Measurements from ENCODE around the gene PSMB2. TPM values are rescaled to one million over a fixed set of nuclear protein-coding genes. Genes with fewer than 3 reads are reported as not detected.
A peak's percentile ranks its signal among the peaks of the same experiment; 100 is the strongest.
"Not testable (repeated sequence)": the region's sequence is repeated elsewhere in the genome, so short reads cannot be mapped to it uniquely, and the experiment has no call there.

Gene PSMB2
- 54.1 TPM for total RNA-seq

GRCh38 chr1:35641233-35641866, at the start of gene PSMB2:
Gene PSMB2, minus strand, starts transcription at chr1:35641526. Its CDS starts 94 bp downstream, at chr1:35641432.
- peak; percentile 97 for DNase-seq (ENCODE audit: low spot score)

GRCh38 chr1:35691080-35691479, 49.8 kb upstream of the PSMB2 start:
- DNase-seq (ENCODE audit: low spot score): no peak

- not testable (repeated sequence) for DNase-seq (ENCODE audit: low spot score)
Observed at GRCh38 chr1:35690103-35690502, 48.8 kb upstream of the PSMB2 start.

DNA sequence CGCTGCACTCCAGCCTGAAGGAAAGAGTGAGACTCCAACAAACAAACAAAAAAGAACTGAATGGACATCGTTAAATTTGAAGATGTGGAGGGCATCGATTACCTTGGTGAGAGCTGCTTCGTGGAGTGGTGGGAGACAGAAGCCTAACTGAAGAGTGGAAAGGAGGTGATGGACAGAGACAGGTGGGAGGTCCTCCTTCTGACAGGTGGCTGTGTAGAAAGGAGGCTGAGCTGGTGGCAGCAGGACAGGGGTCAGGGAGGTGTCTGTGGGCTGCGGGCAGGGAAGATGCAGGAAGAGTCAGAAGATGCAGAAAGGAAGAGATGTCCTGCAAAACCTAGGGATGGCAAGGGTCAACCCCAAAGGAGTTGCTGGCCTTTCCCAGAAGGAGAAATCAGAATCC, 46.8 kb upstream of the PSMB2 start:
- DNase-seq (ENCODE audit: low spot score): no peak

- DNase-seq (ENCODE audit: low spot score): no peak
Observed at GRCh38 chr1:35683012-35683411, 41.7 kb upstream of the PSMB2 start.

GRCh38 chr1:35680271-35680670, 38.9 kb upstream of the PSMB2 start:
- no peak for DNase-seq (ENCODE audit: low spot score)

DNA sequence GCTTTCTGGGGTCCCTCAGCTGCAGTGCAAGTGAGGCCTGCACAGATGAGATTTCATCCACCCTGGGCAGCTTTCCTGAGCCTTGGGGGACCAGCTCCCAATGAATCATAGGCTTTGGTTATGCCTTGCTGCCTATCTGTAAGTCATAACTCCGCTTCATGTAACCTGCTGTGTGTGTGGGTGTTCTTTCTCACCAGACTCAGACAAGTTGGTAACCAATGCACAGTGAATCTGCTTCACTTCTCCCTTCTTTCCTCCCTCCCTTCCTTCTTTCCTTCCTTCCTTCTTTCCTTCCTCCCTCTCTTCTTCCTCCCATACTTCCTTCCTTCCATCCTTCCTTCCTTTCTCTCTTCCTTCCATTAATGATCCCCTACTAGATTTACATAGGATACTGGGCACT, 34.4 kb upstream of the PSMB2 start:
- no peak for DNase-seq (ENCODE audit: low spot score)

- no peak for DNase-seq (ENCODE audit: low spot score)
Observed at GRCh38 chr1:35674111-35674510, 32.8 kb upstream of the PSMB2 start.

GRCh38 chr1:35672116-35672515, 30.8 kb upstream of the PSMB2 start:
- no peak for DNase-seq (ENCODE audit: low spot score)

DNA sequence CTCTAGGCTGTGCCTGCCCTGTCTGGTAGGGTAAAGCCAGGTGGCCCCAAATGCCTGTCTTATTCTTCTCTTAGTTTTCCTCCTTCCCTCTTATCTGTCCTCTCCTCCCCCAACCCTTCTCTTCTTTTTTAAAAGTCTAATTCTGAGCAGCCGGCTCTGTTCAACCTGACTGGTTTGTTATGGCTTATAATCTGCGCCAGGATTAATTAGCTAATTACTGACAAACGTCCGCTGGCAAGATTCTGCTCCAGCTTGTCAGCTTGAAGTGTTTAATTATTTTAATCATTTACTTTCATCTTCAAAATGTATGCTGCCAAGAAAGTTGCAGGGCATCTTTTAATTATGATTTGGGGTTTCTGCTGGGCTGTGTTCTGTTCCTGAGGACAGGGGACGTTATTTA, 27.2 kb upstream of the PSMB2 start:
- DNase-seq (ENCODE audit: low spot score): no peak

- DNase-seq (ENCODE audit: low spot score): no peak
Observed at GRCh38 chr1:35666916-35667315, 25.6 kb upstream of the PSMB2 start.

DNA sequence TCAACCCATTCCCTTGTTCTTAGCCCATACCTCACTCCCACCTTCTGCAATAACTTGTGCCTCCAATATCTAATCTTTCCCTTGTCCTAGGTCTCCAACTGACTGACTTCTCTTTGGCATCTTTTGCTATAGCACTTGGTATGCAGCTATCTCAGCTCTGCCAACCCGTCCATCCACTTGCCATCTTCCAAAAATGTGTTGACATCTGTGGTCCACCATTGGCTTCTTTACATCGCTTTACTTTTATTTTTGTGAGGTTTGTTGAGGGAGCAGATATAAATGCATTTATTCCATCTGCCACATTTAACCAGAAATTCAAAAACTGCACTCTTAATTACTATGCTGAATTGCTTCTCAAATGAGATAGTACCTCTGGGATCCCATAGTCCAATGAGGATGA, 24.9 kb upstream of the PSMB2 start:
- DNase-seq (ENCODE audit: low spot score): no peak

DNA sequence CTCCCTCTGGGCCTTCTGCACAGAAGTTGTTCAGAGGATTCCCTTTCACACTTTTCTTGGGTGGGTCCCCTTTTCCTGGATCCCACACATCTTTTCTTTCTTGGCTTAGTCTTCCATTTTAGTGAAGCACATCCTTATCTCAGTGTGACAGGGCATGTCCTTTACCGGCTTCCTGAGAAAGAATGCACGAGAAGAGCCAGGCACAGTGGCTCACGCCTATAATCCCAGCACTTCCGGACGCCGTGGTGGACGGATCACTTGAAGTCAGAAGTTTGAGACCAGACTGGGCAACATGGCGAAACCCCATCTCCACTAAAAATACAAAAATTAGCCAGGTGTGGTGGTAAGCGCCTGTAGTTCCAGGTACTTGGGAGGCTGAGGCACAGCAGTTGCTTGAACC, 22.1 kb upstream of the PSMB2 start:
- DNase-seq (ENCODE audit: low spot score): no peak

DNA sequence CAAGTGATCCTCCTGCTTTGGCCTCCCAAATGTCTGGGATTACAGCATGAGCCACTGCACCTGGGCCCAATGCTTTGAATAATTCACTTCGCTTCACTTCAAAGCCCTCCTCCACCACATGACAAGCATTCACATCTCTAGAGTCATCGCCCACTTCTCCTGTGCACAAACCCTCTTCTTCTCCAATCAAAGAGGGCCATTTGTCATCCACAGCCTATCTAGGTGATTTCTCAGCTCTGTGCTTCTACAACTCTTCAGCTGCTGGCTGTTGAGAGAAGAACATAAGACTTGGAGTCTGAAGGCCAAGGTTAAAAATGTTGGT, 20.1 kb upstream of the PSMB2 start:
- no peak for DNase-seq (ENCODE audit: low spot score)

DNA sequence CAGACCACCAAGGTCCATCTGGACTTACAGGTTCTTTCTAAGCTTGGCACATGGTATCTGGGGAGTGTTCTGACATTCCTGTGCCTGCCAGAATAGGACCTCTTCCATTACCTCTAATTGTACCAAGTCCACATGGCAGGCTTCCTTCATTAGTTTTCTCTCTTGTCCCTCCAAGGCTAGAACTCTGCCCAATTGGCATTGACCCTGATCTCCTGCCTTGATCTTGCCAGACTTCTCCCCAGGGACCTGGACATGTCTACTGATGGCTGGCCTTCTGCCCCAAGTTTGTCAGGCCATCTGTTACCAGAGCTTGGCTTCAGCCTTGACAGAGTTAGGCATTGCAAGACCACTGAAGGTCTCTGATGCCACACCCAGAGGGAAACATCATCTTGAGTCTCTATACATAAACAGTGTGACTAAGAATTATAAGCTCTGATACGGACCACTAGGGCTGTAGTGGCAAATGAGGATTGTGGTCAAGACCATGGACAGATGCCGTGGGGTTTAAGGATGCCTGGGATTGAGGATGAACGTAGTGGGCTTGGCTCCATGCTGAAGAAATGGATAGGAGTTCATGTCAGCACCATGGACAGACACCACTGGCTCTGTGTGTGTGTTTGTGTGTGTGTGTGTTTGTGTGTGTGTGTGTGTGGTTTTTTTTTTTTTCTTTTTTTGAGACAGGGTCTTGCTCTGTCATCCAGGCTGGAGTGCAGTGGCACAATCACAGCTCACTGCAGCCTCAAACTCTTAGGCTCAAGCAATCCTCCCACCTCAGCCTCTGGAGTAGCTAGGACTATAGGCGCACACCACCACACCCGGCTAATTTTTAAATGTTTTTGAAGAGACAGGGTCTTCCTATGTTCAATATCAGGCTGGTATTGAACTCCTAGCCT, 19.5 kb upstream of the PSMB2 start:
- no peak for DNase-seq (ENCODE audit: low spot score)

DNA sequence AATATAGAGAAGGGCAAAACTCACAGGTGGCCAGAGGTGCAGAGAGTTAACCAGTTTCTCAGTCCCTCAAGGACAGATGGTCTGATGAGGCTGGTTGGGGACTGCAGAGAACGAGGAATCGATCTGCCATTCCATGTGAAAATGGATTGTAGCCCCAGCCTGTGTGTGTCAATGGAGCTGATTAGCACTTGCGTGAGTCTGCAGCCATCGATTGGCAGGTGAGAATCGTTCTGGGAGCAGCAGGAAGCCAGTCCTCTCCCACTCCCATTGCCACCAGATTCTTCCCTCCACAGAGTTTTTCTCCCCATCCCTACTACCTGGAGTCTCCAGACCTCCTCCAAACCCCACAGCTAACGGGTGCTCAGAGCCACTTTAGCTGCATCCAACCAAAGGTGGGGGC, 18.3 kb upstream of the PSMB2 start:
- DNase-seq (ENCODE audit: low spot score): no peak

DNA sequence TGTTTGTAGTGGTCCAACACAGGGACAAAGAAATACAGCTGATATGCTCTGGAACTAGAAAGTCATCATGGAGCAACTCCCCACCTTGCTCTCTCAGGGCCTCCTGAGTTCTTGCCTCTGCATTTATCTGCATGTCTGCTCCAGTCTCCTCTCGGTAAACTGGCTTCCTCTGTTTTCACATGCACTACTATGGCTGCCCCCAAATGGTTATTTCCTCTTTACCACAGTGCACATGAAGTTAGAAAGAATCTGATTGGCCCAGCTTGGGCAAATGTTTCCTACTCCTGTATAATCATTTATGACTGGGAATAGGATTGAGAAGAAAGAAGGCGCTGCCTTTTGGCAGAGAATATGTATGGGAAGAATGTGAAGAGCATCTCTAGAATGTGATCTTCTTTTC, 16.5 kb upstream of the PSMB2 start:
- no peak for DNase-seq (ENCODE audit: low spot score)

- no peak for DNase-seq (ENCODE audit: low spot score)
Observed at GRCh38 chr1:35656863-35657232, 15.5 kb upstream of the PSMB2 start.

GRCh38 chr1:35656148-35656862, 15.0 kb upstream of the PSMB2 start:
- DNase-seq (ENCODE audit: low spot score): no peak

DNA sequence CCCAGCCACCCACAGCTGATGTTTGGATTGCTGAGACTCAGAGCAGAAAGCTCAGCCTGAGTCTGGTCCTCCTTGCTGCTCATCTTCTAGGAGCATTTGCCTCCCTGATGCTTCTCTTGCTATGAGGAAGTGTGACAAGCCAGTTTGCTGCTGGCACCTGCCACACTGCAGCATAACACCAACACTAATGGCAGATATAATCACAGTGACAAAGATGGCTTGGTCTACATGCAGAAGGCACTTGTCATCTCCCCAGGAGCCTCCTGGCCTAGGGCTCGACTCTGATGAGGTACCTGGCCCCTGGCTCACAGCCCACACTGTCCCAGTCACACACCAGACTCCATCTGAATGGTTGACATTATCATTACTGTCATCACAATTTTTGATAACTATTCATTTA, 13.9 kb upstream of the PSMB2 start:
- no peak for DNase-seq (ENCODE audit: low spot score)

DNA sequence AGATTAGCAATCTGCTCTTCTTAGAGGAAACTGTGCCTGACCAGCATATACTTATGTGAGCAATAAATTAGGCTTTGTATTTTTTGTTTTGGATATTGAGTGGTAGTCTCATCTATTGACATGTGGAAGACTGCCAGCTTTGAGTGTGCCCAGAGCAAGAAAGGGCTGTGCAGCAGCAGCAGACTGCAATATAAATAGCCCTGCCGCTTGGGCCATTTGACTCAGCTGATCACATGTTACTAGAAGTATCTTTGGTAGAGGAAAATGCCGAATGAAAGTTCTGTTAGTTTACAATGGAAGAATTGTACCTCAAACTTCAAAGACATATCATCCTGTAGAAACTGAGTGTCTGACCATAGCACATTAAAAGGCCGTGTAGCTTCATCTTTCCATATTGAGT, 9.1 kb upstream of the PSMB2 start:
- no peak for DNase-seq (ENCODE audit: low spot score)

DNA sequence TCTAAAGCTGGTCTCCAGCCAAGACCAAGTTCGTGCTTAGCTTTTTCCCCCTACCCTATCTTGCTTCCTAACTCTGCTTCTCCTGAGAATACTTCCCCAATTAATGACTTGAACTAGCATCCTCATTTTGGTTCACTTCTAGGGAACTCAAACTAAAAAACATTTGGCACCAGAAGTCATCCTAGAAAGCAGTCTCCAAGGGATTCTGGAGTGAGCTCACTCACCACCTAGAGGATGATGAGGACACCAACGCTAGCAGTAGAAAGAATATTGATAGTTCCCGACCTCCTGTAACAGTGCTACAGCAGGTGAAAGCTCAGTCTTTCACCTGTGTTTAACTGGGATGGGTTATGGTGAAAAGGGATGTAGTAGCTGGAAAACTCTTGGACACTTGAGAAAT, 4.7 kb upstream of the PSMB2 start:
- DNase-seq (ENCODE audit: low spot score): no peak

GRCh38 chr1:35644204-35644603, 2.9 kb upstream of the PSMB2 start:
- no peak for DNase-seq (ENCODE audit: low spot score)
